Measurements from ENCODE around the gene OMP.

Gene OMP

DNA sequence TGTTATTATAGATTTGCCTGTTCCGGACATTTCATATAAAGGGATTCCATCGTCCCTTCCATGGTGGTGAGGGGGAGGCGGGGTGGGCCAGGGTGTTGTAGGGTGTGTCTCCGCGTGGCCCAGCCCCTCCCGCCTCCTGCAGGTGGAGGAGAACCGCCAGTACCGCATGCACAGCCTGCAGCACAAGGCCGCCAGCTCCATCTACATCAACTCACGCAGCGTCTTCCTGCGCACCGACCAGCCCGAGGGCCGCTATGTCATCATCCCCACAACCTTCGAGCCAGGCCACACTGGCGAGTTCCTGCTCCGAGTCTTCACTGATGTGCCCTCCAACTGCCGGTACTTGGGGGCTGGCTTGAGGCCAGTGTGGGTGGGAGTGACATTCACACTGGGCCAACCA, 17.9 kb downstream of the OMP start:
- no peak overlapping the region for H3K4me3 ChIP-seq (ENCODE audit: low read depth, low read length)
- TF ChIP-seq, protein P1, sequence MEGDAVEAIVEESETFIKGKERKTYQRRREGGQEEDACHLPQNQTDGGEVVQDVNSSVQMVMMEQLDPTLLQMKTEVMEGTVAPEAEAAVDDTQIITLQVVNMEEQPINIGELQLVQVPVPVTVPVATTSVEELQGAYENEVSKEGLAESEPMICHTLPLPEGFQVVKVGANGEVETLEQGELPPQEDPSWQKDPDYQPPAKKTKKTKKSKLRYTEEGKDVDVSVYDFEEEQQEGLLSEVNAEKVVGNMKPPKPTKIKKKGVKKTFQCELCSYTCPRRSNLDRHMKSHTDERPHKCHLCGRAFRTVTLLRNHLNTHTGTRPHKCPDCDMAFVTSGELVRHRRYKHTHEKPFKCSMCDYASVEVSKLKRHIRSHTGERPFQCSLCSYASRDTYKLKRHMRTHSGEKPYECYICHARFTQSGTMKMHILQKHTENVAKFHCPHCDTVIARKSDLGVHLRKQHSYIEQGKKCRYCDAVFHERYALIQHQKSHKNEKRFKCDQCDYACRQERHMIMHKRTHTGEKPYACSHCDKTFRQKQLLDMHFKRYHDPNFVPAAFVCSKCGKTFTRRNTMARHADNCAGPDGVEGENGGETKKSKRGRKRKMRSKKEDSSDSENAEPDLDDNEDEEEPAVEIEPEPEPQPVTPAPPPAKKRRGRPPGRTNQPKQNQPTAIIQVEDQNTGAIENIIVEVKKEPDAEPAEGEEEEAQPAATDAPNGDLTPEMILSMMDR (IDR thresholded peaks at IDR 0.05; ENCODE audit: low read depth, low read length): no peak
- TF ChIP-seq, protein P2, sequence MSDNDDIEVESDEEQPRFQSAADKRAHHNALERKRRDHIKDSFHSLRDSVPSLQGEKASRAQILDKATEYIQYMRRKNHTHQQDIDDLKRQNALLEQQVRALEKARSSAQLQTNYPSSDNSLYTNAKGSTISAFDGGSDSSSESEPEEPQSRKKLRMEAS (IDR thresholded peaks at IDR 0.05; ENCODE audit: low read depth, low read length): no peak
- TF ChIP-seq POLR2A (IDR thresholded peaks at IDR 0.05; ENCODE audit: extremely low read depth, insufficient read length) (no peak), MYC (IDR thresholded peaks at IDR 0.05; ENCODE audit: low read depth, low read length) (no peak)
- no peak for DNase-seq (ENCODE audit: low read depth)

DNA sequence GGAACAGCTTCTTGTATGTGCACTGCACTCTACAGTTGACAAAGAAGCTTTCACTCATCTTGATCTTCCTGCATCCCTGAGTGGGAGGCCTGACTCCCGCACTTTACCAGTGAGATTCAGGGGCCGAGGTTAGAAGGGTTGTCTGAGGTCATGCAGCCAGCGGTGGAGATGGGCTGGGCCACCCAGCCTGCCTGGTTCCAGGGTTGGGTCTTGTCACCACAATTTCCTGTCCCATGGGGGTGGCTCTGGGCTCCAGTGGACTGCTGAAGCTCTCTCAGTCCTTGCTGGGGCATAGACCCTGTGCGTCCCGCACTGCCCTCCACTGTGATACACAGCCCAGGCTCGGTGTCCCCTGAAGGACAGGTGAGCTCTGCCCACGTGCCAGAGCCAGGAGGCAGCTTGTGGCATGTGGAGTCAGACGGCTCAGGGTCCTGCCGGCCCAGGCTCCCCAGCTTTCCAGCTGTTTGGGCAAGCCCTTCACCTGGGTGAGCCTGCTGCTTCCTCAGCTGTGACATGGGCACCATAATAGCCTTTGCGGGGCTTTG, 18.5 kb downstream of the OMP start:
- H3K4me3 ChIP-seq (ENCODE audit: low read depth, low read length): no peak overlapping the region
- TF ChIP-seq, protein P2 (IDR thresholded peaks at IDR 0.05; ENCODE audit: low read depth, low read length): 0 out of 2 replicates have a peak, but pooled peaks have one; percentile 4
- TF ChIP-seq, protein P1 (IDR thresholded peaks at IDR 0.05; ENCODE audit: low read depth, low read length): no peak
- TF ChIP-seq MYC (IDR thresholded peaks at IDR 0.05; ENCODE audit: low read depth, low read length): 0 out of 2 replicates have a peak, but pooled peaks have one; percentile 30
- no peak for TF ChIP-seq POLR2A (IDR thresholded peaks at IDR 0.05; ENCODE audit: extremely low read depth, insufficient read length)
- DNase-seq (ENCODE audit: low read depth): peak; percentile 63

DNA sequence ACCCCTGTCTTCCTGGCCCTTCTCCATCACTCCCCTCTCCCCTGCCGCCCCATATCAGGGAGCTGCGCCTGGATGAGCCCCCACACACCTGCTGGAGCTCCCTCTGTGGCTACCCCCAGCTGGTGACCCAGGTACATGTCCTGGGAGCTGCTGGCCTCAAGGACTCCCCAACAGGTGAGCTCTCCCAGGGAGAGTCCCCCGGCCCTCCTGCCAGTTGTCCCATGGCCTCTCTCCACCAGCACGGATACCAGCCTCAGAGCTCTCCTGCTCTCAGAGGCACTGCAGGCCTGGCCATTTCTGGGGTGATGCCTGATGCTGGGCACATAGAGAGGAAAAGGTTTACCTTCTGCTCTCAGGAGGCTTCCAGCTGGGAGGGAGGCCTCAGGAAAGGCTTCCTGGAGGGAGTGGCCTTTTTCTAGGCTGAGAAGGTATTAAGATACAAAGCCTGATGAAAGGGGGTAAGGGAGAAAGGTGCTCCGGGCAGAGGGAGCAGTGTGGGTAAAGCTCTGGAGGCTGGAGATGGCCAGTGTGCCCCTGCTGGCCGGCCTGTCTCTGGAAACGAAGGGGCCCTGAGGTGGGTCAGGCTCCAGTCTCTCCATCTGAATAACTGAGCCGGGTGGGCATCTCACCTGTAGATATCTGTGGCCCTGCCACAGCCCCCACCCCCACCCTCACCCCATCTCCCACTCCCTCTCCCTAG, 19.4 kb downstream of the OMP start:
- no peak for DNase-seq (ENCODE audit: low read depth)
- TF ChIP-seq, protein P1 (IDR thresholded peaks at IDR 0.05; ENCODE audit: low read depth, low read length): no peak
- TF ChIP-seq POLR2A (IDR thresholded peaks at IDR 0.05; ENCODE audit: extremely low read depth, insufficient read length) (no peak), MYC (IDR thresholded peaks at IDR 0.05; ENCODE audit: low read depth, low read length) (no peak)
- TF ChIP-seq, protein P2 (IDR thresholded peaks at IDR 0.05; ENCODE audit: low read depth, low read length): no peak
- no peak overlapping the region for H3K4me3 ChIP-seq (ENCODE audit: low read depth, low read length)

DNA sequence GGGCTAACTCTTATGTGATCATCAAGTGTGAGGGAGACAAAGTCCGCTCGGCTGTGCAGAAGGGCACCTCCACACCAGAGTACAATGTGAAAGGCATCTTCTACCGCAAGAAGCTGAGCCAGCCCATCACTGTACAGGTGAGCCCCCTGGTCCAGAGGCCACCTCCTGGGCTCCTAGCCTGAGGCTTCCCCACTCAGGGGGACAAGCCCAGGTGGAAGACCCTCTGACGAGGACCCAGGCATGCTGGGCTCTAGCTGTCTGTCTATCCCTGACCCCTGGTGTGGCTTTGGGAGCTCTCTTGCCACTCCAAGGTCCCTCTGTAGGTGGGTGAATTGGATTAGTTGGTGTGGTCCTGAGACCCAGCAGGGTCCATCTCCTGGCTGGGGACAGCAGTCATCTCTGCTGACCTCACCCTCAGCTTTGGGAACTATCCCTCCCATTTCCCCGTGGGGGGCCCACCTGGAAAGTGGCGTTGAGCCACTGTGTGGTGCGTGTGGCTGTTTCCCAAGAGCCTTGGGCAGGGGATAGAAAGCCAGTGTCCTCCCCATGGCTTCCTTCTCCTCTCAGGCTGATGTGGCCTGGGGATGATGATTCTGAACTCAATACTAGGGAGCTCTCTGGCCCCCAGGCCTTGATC, 20.1 kb downstream of the OMP start:
- DNase-seq (ENCODE audit: low read depth): no peak
- TF ChIP-seq MYC (IDR thresholded peaks at IDR 0.05; ENCODE audit: low read depth, low read length): no peak
- TF ChIP-seq, protein P1 (IDR thresholded peaks at IDR 0.05; ENCODE audit: low read depth, low read length): no peak
- no peak for TF ChIP-seq POLR2A (IDR thresholded peaks at IDR 0.05; ENCODE audit: extremely low read depth, insufficient read length)
- TF ChIP-seq, protein P2 (IDR thresholded peaks at IDR 0.05; ENCODE audit: low read depth, low read length): no peak
- H3K4me3 ChIP-seq (ENCODE audit: low read depth, low read length): no peak overlapping the region

DNA sequence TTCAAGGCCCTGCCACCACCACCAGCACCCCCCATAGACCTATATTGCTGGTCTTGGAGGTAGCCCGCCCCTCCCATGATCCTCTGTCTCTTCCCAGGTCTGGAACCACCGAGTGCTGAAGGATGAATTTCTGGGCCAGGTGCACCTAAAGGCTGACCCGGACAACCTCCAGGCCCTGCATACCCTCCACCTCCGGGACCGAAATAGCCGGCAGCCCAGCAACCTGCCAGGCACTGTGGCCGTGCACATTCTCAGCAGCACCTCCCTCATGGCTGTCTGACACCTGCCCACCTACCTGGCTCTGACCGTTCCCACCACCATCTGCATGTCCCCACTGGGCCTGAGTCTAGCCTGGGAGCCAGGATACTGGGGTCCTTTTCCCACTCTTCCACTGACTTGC, 21.0 kb downstream of the OMP start:
- DNase-seq (ENCODE audit: low read depth): no peak
- no peak for TF ChIP-seq MYC (IDR thresholded peaks at IDR 0.05; ENCODE audit: low read depth, low read length)
- TF ChIP-seq, protein P1 (IDR thresholded peaks at IDR 0.05; ENCODE audit: low read depth, low read length): no peak
- TF ChIP-seq, protein P2 (IDR thresholded peaks at IDR 0.05; ENCODE audit: low read depth, low read length): no peak
- no peak for TF ChIP-seq POLR2A (IDR thresholded peaks at IDR 0.05; ENCODE audit: extremely low read depth, insufficient read length)
- no peak overlapping the region for H3K4me3 ChIP-seq (ENCODE audit: low read depth, low read length)
